K562 (cell line): ENCODE data around the gene S100A9. TPM values are rescaled to one million over a fixed set of nuclear protein-coding genes. Genes with fewer than 3 reads are reported as not detected.

Source experiments
- ATAC-seq: fragments of 200-7000 bp; cut with Tn5 transposase; 3 replicates; pipeline ENCODE4 v1.9.1; 2020; ENCODE audit warnings: moderate library complexity
- BruUV-seq: library from RNA; stranded (reverse); fragments of 400-500 nt; replicated peaks from 2 replicates; lab custom pipeline; 2021; lab: Mats Ljungman, UMichigan
- CTCF ChIA-PET: fragments of 300-600 bp; formaldehyde crosslinking; extraction: SDS; loops from one replicate; lab custom pipeline; 2021; ENCODE audit warnings: low intra/inter-chr PET ratio; lab: Yijun Ruan, JAX
- POLR2A ChIA-PET: fragments of 300-600, 350-650 bp; sonication (Branson Sonifier 250); formaldehyde crosslinking; extraction: SDS; loops from one replicate; lab custom pipeline; 2021; ENCODE audit warnings: antibody characterized with exemption, inconsistent platforms; lab: Yijun Ruan, JAX
- DNase-seq, 4 experiments: peaks; one replicate each; pipeline versions ENCODE4 v3.0.0 to v3.0.0-alpha.2; 2011 to 2018; ENCODE audit warnings: low spot score in 3 of 4, mixed read lengths in 3 of 4; ENCODE audit errors: extremely low read depth in 1 of 4
- FAIRE-seq: peaks from 2 replicates; lab custom pipeline; 2011; peaks lifted over from hg19 to GRCh38; lab: Jason Lieb, UNC
- H2AFZ ChIP-seq: 2 replicates; pipeline ENCODE4 v1.6.0; 2011; ENCODE audit warnings: low read depth, low read length, control low read depth, inconsistent platforms
- H3K27ac ChIP-seq: fragments of 200-600 bp; 3 replicates; pipeline ENCODE4 v1.8.0; 2011; ENCODE audit warnings: low read depth, mild to moderate bottlenecking, control low read depth, inconsistent platforms, low read length, moderate library complexity, mixed read lengths; ENCODE audit errors: extremely low read depth
- H3K27me3 ChIP-seq, 2 experiments: fragments of 300-600 bp in 1 of 2; 2 replicates in 1 of 2; 3 replicates in 1 of 2; pipeline versions ENCODE4 v1.6.0 to v1.8.0; 2011; ENCODE audit warnings: inconsistent platforms in 2 of 2, low read length in 2 of 2, mild to moderate bottlenecking in 1 of 2, mixed read lengths in 1 of 2, moderate library complexity in 1 of 2; ENCODE audit not compliant: control insufficient read depth in 2 of 2, insufficient read depth in 2 of 2
- H3K36me3 ChIP-seq: fragments of 300-600 bp; 3 replicates; pipeline ENCODE4 v1.8.0; 2011; ENCODE audit warnings: mild to moderate bottlenecking, low read length, inconsistent platforms; ENCODE audit not compliant: control insufficient read depth, insufficient read depth
- H3K4me1 ChIP-seq, 2 experiments: fragments of 200-600 bp in 1 of 2; replicated peaks in 1 of 2; 2 replicates in 1 of 2; 3 replicates in 1 of 2; pipeline versions ENCODE4 v1.5.1 to v1.8.0; 2011; ENCODE audit warnings: inconsistent platforms in 2 of 2, low read length in 2 of 2, mild to moderate bottlenecking in 1 of 2, mixed read lengths in 1 of 2, moderate library complexity in 1 of 2; ENCODE audit not compliant: control insufficient read depth in 2 of 2, insufficient read depth in 2 of 2
- H3K4me2 ChIP-seq: 2 replicates; pipeline ENCODE4 v1.6.1; 2011; ENCODE audit warnings: low read length, control low read depth, inconsistent platforms, mixed read lengths; ENCODE audit not compliant: insufficient read depth
- H3K4me3 ChIP-seq: fragments of 200-600 bp; sonication (generic), shearing (Covaris generic); 2 replicates; pipeline ENCODE4 v1.5.1; 2016; ENCODE audit warnings: control low read depth, inconsistent platforms
- H3K79me2 ChIP-seq: fragments of 200-600 bp; 3 replicates; pipeline ENCODE4 v1.8.0; 2011; ENCODE audit warnings: low read length, inconsistent platforms; ENCODE audit not compliant: control insufficient read depth, insufficient read depth
- H3K9ac ChIP-seq, 2 experiments: 2 replicates each; pipeline versions ENCODE4 v1.6.0 to v1.6.1; 2011; ENCODE audit warnings: low read depth in 2 of 2, low read length in 2 of 2, control low read depth in 1 of 2, inconsistent platforms in 1 of 2, mild to moderate bottlenecking in 1 of 2, mixed read lengths in 1 of 2; ENCODE audit not compliant: insufficient read depth in 1 of 2
- H3K9me1 ChIP-seq: one replicate; pipeline ENCODE4 v1.6.0; 2011; ENCODE audit warnings: inconsistent platforms, mild to moderate bottlenecking, low read length, moderate library complexity; ENCODE audit not compliant: control insufficient read depth, insufficient read depth
- H3K9me3 ChIP-seq: replicated peaks from 2 replicates; pipeline ENCODE4 v1.5.1; 2011; ENCODE audit warnings: low read depth, low read length, inconsistent platforms; ENCODE audit not compliant: control insufficient read depth, insufficient read depth
- H4K20me1 ChIP-seq: replicated peaks from 2 replicates; pipeline ENCODE4 v1.6.1; 2011; ENCODE audit warnings: low read length, inconsistent platforms, mixed read lengths; ENCODE audit not compliant: control insufficient read depth, insufficient read depth
- DACH1 ChIP-seq: fragments of 450-650 bp; IDR thresholded peaks from 2 replicates; pipeline ENCODE4 v1.6.1; 2018; ENCODE audit not compliant: partially characterized antibody
- MED1 ChIP-seq: sonication (generic); formaldehyde crosslinking; IDR thresholded peaks from 2 replicates; pipeline ENCODE4 v1.8.1; 2023; ENCODE audit warnings: missing genetic modification reagents, borderline replicate concordance
- RFX1 ChIP-seq: fragments of 450-650 bp; IDR thresholded peaks from 2 replicates; pipeline ENCODE4 v1.6.1; 2016; ENCODE audit warnings: mild to moderate bottlenecking, moderate library complexity
- THRB ChIP-seq: fragments of 450-650 bp; formaldehyde crosslinking; conservative IDR thresholded peaks from 2 replicates; pipeline ENCODE4 v1.4.0; 2022; ENCODE audit warnings: mild to moderate bottlenecking, missing genetic modification characterization
- TRIM28 ChIP-seq: fragments of 450-650 bp; IDR thresholded peaks from 2 replicates; pipeline ENCODE4 v1.6.1; 2017
- ZC3H11A ChIP-seq: IDR thresholded peaks from 2 replicates; pipeline ENCODE4 v1.6.1; 2012; ENCODE audit warnings: low read depth, low read length, improper control_type of control experiment
- ZNF224 ChIP-seq: sonication (generic); formaldehyde crosslinking; IDR thresholded peaks from 2 replicates; pipeline ENCODE4 v1.8.0; 2022; ENCODE audit warnings: mild to moderate bottlenecking, missing genetic modification reagents
- ZNF766 ChIP-seq: fragments of 200-800 bp; sonication (Bioruptor generic); conservative IDR thresholded peaks from 2 replicates; pipeline ENCODE4 v1.6.1; 2016; ENCODE audit warnings: missing genetic modification characterization, missing compliant biosample characterization
- in situ Hi-C: fragments of 300-500 bp; cut with MboI; formaldehyde crosslinking; loops from 4 replicates; pipeline ENCODE4 v1.15.0; 2018; ENCODE audit warnings: inconsistent platforms, mixed read lengths
- intact Hi-C: fragments of 100-400 bp; cut with micrococcal nuclease; formaldehyde crosslinking; loops from 2 replicates; pipeline ENCODE4 v1.14.2; 2022
- polyA plus RNA-seq, 8 experiments: library from polyadenylated mRNA; depleted of rRNA in 4 of 8; stranded (reverse) in 5 of 8; unstranded in 3 of 8; fragments of >200 nt; fragmentation: Nextera tagmentation in 2 of 8; fragmentation: Illumina TruSeq in 1 of 8; extraction: Ambion mirVana in 2 of 8; extraction: Trizol in 1 of 8; gene quantifications; 2 replicates each; pipeline versions ENCODE4 v1.2.1 to v1.2.3, GENCODE V29; 2011 to 2014; ENCODE audit warnings: inconsistent platforms in 1 of 8, missing spikeins in 1 of 8
- total RNA-seq, 7 experiments: library from RNA; depleted of rRNA in 6 of 7; stranded (reverse); fragments of >200 nt in 6 of 7; fragmentation: Illumina TruSeq in 2 of 7; extraction: Trizol in 2 of 7; gene quantifications; 2 replicates each; pipeline versions ENCODE4 v1.2.1 to v1.2.3, GENCODE V29; 2011 to 2021; ENCODE audit warnings: low replicate concordance in 1 of 7
- TF ChIP-seq, protein P1 (sequence below): fragments of 200-400 bp; formaldehyde crosslinking; IDR thresholded peaks from 2 replicates; pipeline ENCODE4 v1.6.1; 2017; ENCODE audit warnings: mild to moderate bottlenecking, low read depth, low read length, moderate library complexity

S100A9 gene
- total and polyA plus RNA-seq, 9 of the 15 experiments (the other 6 are each of a cell fraction or from before 2014, with no cell fraction given), result 0.80 TPM; not detected in 8

DNA sequence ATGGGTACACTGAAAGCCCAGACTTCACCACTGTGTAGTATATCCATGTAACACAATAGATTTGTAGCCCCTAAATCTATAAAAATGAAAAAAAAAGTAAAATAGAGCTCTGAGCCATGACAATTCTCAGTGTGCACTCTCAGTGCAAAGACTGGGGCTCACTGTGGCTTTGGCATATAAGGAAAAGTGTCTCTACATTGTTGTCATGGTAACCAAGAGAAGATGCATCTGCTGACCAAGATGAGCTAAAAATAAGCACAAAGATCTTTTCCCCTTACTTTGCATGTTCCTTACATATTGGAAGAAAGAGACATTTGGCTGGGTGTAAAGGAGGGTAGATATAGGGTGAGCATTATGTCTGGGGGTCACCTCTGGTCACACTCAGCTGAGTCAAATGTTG, 21.0 kb upstream of the S100A9 start:
- peaks cover 0 to 4% of the 10 kb centered on the region in 2 experiments; a peak in 3 of 5 replicates for H3K4me1 ChIP-seq
- FAIRE-seq (no peak), DNase-seq (no peak), ATAC-seq (no peak)
- no peak overlapping the region for H3K27ac ChIP-seq
- no peak overlapping the region for H2AFZ ChIP-seq
- H3K79me2 ChIP-seq, result no peaks in the 10 kb centered on the region
- H3K9ac ChIP-seq, result no peak overlapping the region
- H3K9me3 ChIP-seq, result no peaks in the 10 kb centered on the region
- intact Hi-C loops (no loop called here), in situ Hi-C loops (no loop called here)
- no peaks in the 10 kb centered on the region for H3K36me3 ChIP-seq
- no peaks in the 10 kb centered on the region for H4K20me1 ChIP-seq
- POLR2A ChIA-PET, result interaction anchor here (0.6 to 1.2 kb wide), 2 partner anchors 12 to 48 kb away, joined by 3 to 4 read pairs; partner anchors contain the start of gene PGLYRP4
- TF ChIP-seq DACH1 (no peak), ZC3H11A (no peak), TRIM28 (no peak), ZNF224 (no peak), RFX1 (peak; percentile 91), MED1 (CRISPR knock-in tag) (no peak), ZNF766 (CRISPR knock-in tag) (no peak), THRB (CRISPR knock-in tag) (no peak)
- TF ChIP-seq, protein P1, sequence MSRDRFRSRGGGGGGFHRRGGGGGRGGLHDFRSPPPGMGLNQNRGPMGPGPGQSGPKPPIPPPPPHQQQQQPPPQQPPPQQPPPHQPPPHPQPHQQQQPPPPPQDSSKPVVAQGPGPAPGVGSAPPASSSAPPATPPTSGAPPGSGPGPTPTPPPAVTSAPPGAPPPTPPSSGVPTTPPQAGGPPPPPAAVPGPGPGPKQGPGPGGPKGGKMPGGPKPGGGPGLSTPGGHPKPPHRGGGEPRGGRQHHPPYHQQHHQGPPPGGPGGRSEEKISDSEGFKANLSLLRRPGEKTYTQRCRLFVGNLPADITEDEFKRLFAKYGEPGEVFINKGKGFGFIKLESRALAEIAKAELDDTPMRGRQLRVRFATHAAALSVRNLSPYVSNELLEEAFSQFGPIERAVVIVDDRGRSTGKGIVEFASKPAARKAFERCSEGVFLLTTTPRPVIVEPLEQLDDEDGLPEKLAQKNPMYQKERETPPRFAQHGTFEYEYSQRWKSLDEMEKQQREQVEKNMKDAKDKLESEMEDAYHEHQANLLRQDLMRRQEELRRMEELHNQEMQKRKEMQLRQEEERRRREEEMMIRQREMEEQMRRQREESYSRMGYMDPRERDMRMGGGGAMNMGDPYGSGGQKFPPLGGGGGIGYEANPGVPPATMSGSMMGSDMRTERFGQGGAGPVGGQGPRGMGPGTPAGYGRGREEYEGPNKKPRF, result no peak
- no peak overlapping the region for H3K4me2 ChIP-seq
- peaks cover 2 to 22% of the 10 kb centered on the region in 2 experiments; a peak in 2 of 5 replicates for H3K27me3 ChIP-seq
- BruUV-seq, result no TSS peak
- CTCF ChIA-PET, result no interaction called here
- no peak overlapping the region for H3K4me3 ChIP-seq
- H3K9me1 ChIP-seq, result no peaks in the 10 kb centered on the region
